Measurements from ENCODE around the gene TMEM154.

GRCh38 chr4:152678841-152679240 is 956 bp downstream of the TMEM154 start:
- TF ChIP-seq CTCF (IDR thresholded peaks at IDR 0.05) (no peak), POLR2A (IDR thresholded peaks at IDR 0.05) (no peak)
